ENCODE data around the gene TRIM58. TPM values are rescaled to one million over a fixed set of nuclear protein-coding genes. Genes with fewer than 3 reads are reported as not detected.

Gene TRIM58
- 1 to 10 TPM in 1 of 4 donors, under 1 TPM in 3; 0.59 to 7.9 (median 0.87) TPM for total RNA-seq

- Histone ChIP-seq H3K4me1 (peaks cover 9% of the 10 kb centered on the region), H3K27ac (no peak within 1 kb of the TSS), H3K36me3 (no peaks in the 10 kb centered on the region), H3K27me3 (peaks cover 18% of the 10 kb centered on the region), H3K4me3 (peak within 1 kb of the TSS; percentile 50), H3K9me3 (peaks cover 2% of the 10 kb centered on the region)
- DNase-seq (ENCODE audit: low spot score in 2 of 2) = peak in 1 of 2 donors; percentile 69
- 4% methylated on average over 52 of the region's 109 CpGs for WGBS
- TF ChIP-seq POLR2AphosphoS5 (IDR thresholded peaks at IDR 0.05) (no peak), EP300 (IDR thresholded peaks at IDR 0.05) (no peak), CTCF (IDR thresholded peaks at IDR 0.05) (no peak), POLR2A (IDR thresholded peaks at IDR 0.05) (no peak)
Measured at GRCh38 chr1:247857069-247857984, at the start of gene TRIM58. Gene TRIM58 (plus strand): TSS chr1:247857187. CDS start chr1:247857247, 60 bp downstream.

GRCh38 chr1:247812637-247813036 is 44.4 kb upstream of the TRIM58 start:
- TF ChIP-seq CTCF (IDR thresholded peaks at IDR 0.05) (no peak), EP300 (IDR thresholded peaks at IDR 0.05) (no peak), POLR2A (IDR thresholded peaks at IDR 0.05) (no peak), POLR2AphosphoS5 (IDR thresholded peaks at IDR 0.05) (no peak)
- no peak for DNase-seq (ENCODE audit: low spot score in 2 of 2)
- H3K9me3 ChIP-seq = no peaks in the 10 kb centered on the region
- no peaks in the 10 kb centered on the region for H3K27me3 ChIP-seq
- no peaks in the 10 kb centered on the region for H3K4me1 ChIP-seq
- WGBS = 48% methylated on average over 2 of the region's 2 CpGs
- H3K4me3 ChIP-seq = no peak overlapping the region
- no peaks in the 10 kb centered on the region for H3K36me3 ChIP-seq
- H3K27ac ChIP-seq = no peak overlapping the region

- 45% methylated on average over 2 of the region's 2 CpGs for WGBS
- Histone ChIP-seq H3K4me1 (no peaks in the 10 kb centered on the region), H3K9me3 (no peaks in the 10 kb centered on the region), H3K4me3 (no peak overlapping the region), H3K27ac (no peak overlapping the region), H3K27me3 (no peaks in the 10 kb centered on the region), H3K36me3 (no peaks in the 10 kb centered on the region)
- no peak for TF ChIP-seq EP300 (IDR thresholded peaks at IDR 0.05)
- TF ChIP-seq CTCF (IDR thresholded peaks at IDR 0.05) = no peak
- no peak for TF ChIP-seq POLR2A (IDR thresholded peaks at IDR 0.05)
- no peak for TF ChIP-seq POLR2AphosphoS5 (IDR thresholded peaks at IDR 0.05)
- DNase-seq (ENCODE audit: low spot score in 2 of 2) = no peak
Measured at GRCh38 chr1:247822060-247822459, 34.9 kb upstream of the TRIM58 start.

- TF ChIP-seq POLR2A (IDR thresholded peaks at IDR 0.05) (no peak), EP300 (IDR thresholded peaks at IDR 0.05) (no peak), POLR2AphosphoS5 (IDR thresholded peaks at IDR 0.05) (no peak), CTCF (IDR thresholded peaks at IDR 0.05) (no peak)
- Histone ChIP-seq H3K36me3 (no peaks in the 10 kb centered on the region), H3K27ac (no peak within 1 kb of the TSS), H3K9me3 (no peaks in the 10 kb centered on the region), H3K4me1 (no peaks in the 10 kb centered on the region), H3K27me3 (no peaks in the 10 kb centered on the region), H3K4me3 (no peak within 1 kb of the TSS)
- WGBS = 54% methylated on average over 6 of the region's 6 CpGs
- no peak for DNase-seq (ENCODE audit: low spot score in 2 of 2)
Measured at GRCh38 chr1:247824023-247824422, 33.0 kb upstream of the TRIM58 start, which contains the start of gene OR14A16. Gene OR14A16 (minus strand): TSS chr1:247824119. CDS start chr1:247815729, 8,390 bp downstream.

- no peak for TF ChIP-seq CTCF (IDR thresholded peaks at IDR 0.05)
- no peak for TF ChIP-seq POLR2AphosphoS5 (IDR thresholded peaks at IDR 0.05)
- TF ChIP-seq EP300 (IDR thresholded peaks at IDR 0.05) = no peak
- no peak for TF ChIP-seq POLR2A (IDR thresholded peaks at IDR 0.05)
- H3K27me3 ChIP-seq = no peaks in the 10 kb centered on the region
- DNase-seq (ENCODE audit: low spot score in 2 of 2) = no peak
- H3K36me3 ChIP-seq = no peaks in the 10 kb centered on the region
- 82% methylated on average over 13 of the region's 13 CpGs for WGBS
- no peak overlapping the region for H3K4me3 ChIP-seq
- H3K9me3 ChIP-seq = no peaks in the 10 kb centered on the region
- no peak overlapping the region for H3K27ac ChIP-seq
- no peaks in the 10 kb centered on the region for H3K4me1 ChIP-seq
Measured at GRCh38 chr1:247825362-247825761, 31.6 kb upstream of the TRIM58 start.

Data from suprapubic skin (tissue), 4 donors.